ENCODE data around the gene ATP6V1C2.

Gene ATP6V1C2

DNA sequence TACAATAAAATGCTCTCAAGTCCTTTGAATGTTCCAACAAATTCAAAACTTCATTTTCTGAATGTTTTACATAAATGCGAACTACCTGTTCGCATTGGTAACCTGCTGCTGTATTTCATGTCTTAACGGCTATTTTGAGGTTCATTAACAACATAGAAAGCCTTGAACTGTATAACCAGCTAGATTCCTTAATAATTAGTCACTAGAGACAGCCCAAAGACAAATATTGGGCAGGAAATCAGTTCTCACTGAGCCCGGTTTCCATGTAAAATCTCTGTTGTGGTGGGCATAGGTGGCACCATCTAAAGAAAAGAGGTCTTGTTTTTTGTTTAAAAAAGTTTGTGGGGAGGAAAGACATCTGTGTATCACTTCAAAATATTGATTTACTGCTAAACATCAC lies 62.0 kb downstream of the ATP6V1C2 start:
- no peaks in the 10 kb centered on the region for H3K9me3 ChIP-seq (ENCODE audit: insufficient read depth, low read depth, low read length)
- H3K4me1 ChIP-seq (ENCODE audit: insufficient read depth, low read length, poor library complexity, severe bottlenecking): no peaks in the 10 kb centered on the region
- TF ChIP-seq EZH2phosphoT487 (IDR thresholded peaks at IDR 0.05; ENCODE audit: borderline replicate concordance): no peak
- no peak for TF ChIP-seq CTCF (conservative IDR thresholded peaks at IDR 0.05; ENCODE audit: low read length)
- H3K36me3 ChIP-seq (ENCODE audit: insufficient read depth, low read length): peaks cover 83% of the 10 kb centered on the region
- H3K9me2 ChIP-seq (replicated peaks; ENCODE audit: low read depth, low read length): no peaks in the 10 kb centered on the region
- H3K27me3 ChIP-seq (ENCODE audit: insufficient read depth, low read length, poor library complexity, severe bottlenecking): no peaks in the 10 kb centered on the region
- H3F3A ChIP-seq (ENCODE audit: low read depth): no peaks in the 10 kb centered on the region
- H3K4me3 ChIP-seq (ENCODE audit: low read length, poor library complexity, severe bottlenecking): no peak overlapping the region
- no peaks in the 10 kb centered on the region for H3K79me2 ChIP-seq (ENCODE audit: insufficient read depth, low read length)
- no peak overlapping the region for H3K4me2 ChIP-seq (ENCODE audit: low read depth, low read length, poor library complexity, severe bottlenecking)
- no peak overlapping the region for H2AFZ ChIP-seq (ENCODE audit: low read length)
- H4K20me1 ChIP-seq (ENCODE audit: insufficient read depth, low read length, poor library complexity, severe bottlenecking): peaks cover 5% of the 10 kb centered on the region
- H3K9ac ChIP-seq (ENCODE audit: low read depth, low read length, poor library complexity, severe bottlenecking): no peak overlapping the region

GRCh38 chr2:10784719-10785118 lies 63.3 kb downstream of the ATP6V1C2 start:
- no peaks in the 10 kb centered on the region for H3K79me2 ChIP-seq (ENCODE audit: insufficient read depth, low read length)
- no peak overlapping the region for H3K9ac ChIP-seq (ENCODE audit: low read depth, low read length, poor library complexity, severe bottlenecking)
- H3F3A ChIP-seq (ENCODE audit: low read depth): no peaks in the 10 kb centered on the region
- peaks cover 5% of the 10 kb centered on the region for H4K20me1 ChIP-seq (ENCODE audit: insufficient read depth, low read length, poor library complexity, severe bottlenecking)
- no peak overlapping the region for H2AFZ ChIP-seq (ENCODE audit: low read length)
- no peak overlapping the region for H3K4me3 ChIP-seq (ENCODE audit: low read length, poor library complexity, severe bottlenecking)
- no peaks in the 10 kb centered on the region for H3K4me1 ChIP-seq (ENCODE audit: insufficient read depth, low read length, poor library complexity, severe bottlenecking)
- no peaks in the 10 kb centered on the region for H3K9me2 ChIP-seq (replicated peaks; ENCODE audit: low read depth, low read length)
- no peaks in the 10 kb centered on the region for H3K9me3 ChIP-seq (ENCODE audit: insufficient read depth, low read depth, low read length)
- TF ChIP-seq EZH2phosphoT487 (IDR thresholded peaks at IDR 0.05; ENCODE audit: borderline replicate concordance) (no peak), CTCF (conservative IDR thresholded peaks at IDR 0.05; ENCODE audit: low read length) (no peak)
- no peaks in the 10 kb centered on the region for H3K27me3 ChIP-seq (ENCODE audit: insufficient read depth, low read length, poor library complexity, severe bottlenecking)
- no peak overlapping the region for H3K4me2 ChIP-seq (ENCODE audit: low read depth, low read length, poor library complexity, severe bottlenecking)
- H3K36me3 ChIP-seq (ENCODE audit: insufficient read depth, low read length): peaks cover 91% of the 10 kb centered on the region

GRCh38 chr2:10785260-10785659 lies 63.8 kb downstream of the ATP6V1C2 start:
- no peak overlapping the region for H2AFZ ChIP-seq (ENCODE audit: low read length)
- peaks cover 5% of the 10 kb centered on the region for H4K20me1 ChIP-seq (ENCODE audit: insufficient read depth, low read length, poor library complexity, severe bottlenecking)
- no peaks in the 10 kb centered on the region for H3K4me1 ChIP-seq (ENCODE audit: insufficient read depth, low read length, poor library complexity, severe bottlenecking)
- H3K79me2 ChIP-seq (ENCODE audit: insufficient read depth, low read length): no peaks in the 10 kb centered on the region
- H3K9me2 ChIP-seq (replicated peaks; ENCODE audit: low read depth, low read length): no peaks in the 10 kb centered on the region
- no peak overlapping the region for H3K9ac ChIP-seq (ENCODE audit: low read depth, low read length, poor library complexity, severe bottlenecking)
- no peak for TF ChIP-seq CTCF (conservative IDR thresholded peaks at IDR 0.05; ENCODE audit: low read length)
- TF ChIP-seq EZH2phosphoT487 (IDR thresholded peaks at IDR 0.05; ENCODE audit: borderline replicate concordance): no peak
- H3F3A ChIP-seq (ENCODE audit: low read depth): no peaks in the 10 kb centered on the region
- no peaks in the 10 kb centered on the region for H3K9me3 ChIP-seq (ENCODE audit: insufficient read depth, low read depth, low read length)
- no peak overlapping the region for H3K4me2 ChIP-seq (ENCODE audit: low read depth, low read length, poor library complexity, severe bottlenecking)
- no peak overlapping the region for H3K4me3 ChIP-seq (ENCODE audit: low read length, poor library complexity, severe bottlenecking)
- peaks cover 94% of the 10 kb centered on the region for H3K36me3 ChIP-seq (ENCODE audit: insufficient read depth, low read length)
- no peaks in the 10 kb centered on the region for H3K27me3 ChIP-seq (ENCODE audit: insufficient read depth, low read length, poor library complexity, severe bottlenecking)
